Fibroblast of skin of back (primary cell): ENCODE measurements around the gene OGFOD3.

Experiments
- DNase-seq: peaks from one replicate; pipeline ENCODE4 v3.0.0-alpha.2; 2013

The OGFOD3 gene

GRCh38 chr17:82446649-82447048 lies 28.3 kb upstream of the OGFOD3 start:
- no peak for DNase-seq

- DNase-seq, result no peak
Observed at GRCh38 chr17:82446124-82446523, 27.7 kb upstream of the OGFOD3 start.

- DNase-seq, result no peak
Observed at GRCh38 chr17:82445542-82445941, 27.2 kb upstream of the OGFOD3 start.

- DNase-seq, result no peak
Observed at GRCh38 chr17:82444941-82445521, 26.6 kb upstream of the OGFOD3 start.

- DNase-seq, result no peak
Observed at GRCh38 chr17:82444284-82444893, 26.0 kb upstream of the OGFOD3 start.

GRCh38 chr17:82443465-82444283 lies 25.3 kb upstream of the OGFOD3 start:
- DNase-seq, result no peak

GRCh38 chr17:82442643-82443464 lies 24.5 kb upstream of the OGFOD3 start:
- DNase-seq, result no peak

GRCh38 chr17:82441691-82442487 lies 23.5 kb upstream of the OGFOD3 start:
- DNase-seq, result no peak

- no peak for DNase-seq
Observed at GRCh38 chr17:82440991-82441627, 22.7 kb upstream of the OGFOD3 start.

GRCh38 chr17:82440469-82440981 lies 22.1 kb upstream of the OGFOD3 start:
- DNase-seq, result no peak

- no peak for DNase-seq
Observed at GRCh38 chr17:82439829-82440365, 21.5 kb upstream of the OGFOD3 start.

GRCh38 chr17:82439194-82439828 lies 20.9 kb upstream of the OGFOD3 start:
- no peak for DNase-seq

GRCh38 chr17:82438401-82439193 lies 20.2 kb upstream of the OGFOD3 start:
- DNase-seq, result no peak

- no peak for DNase-seq
Observed at GRCh38 chr17:82437325-82437668, 18.9 kb upstream of the OGFOD3 start.

GRCh38 chr17:82436601-82437324 lies 18.4 kb upstream of the OGFOD3 start:
- no peak for DNase-seq

- no peak for DNase-seq
Observed at GRCh38 chr17:82435601-82436583, 17.5 kb upstream of the OGFOD3 start.

- DNase-seq, result no peak
Observed at GRCh38 chr17:82435103-82435502, 16.7 kb upstream of the OGFOD3 start.

GRCh38 chr17:82434216-82434565 lies 15.8 kb upstream of the OGFOD3 start:
- no peak for DNase-seq
